ENCODE results near the gene HOXA3.

HOXA3 gene

DNA sequence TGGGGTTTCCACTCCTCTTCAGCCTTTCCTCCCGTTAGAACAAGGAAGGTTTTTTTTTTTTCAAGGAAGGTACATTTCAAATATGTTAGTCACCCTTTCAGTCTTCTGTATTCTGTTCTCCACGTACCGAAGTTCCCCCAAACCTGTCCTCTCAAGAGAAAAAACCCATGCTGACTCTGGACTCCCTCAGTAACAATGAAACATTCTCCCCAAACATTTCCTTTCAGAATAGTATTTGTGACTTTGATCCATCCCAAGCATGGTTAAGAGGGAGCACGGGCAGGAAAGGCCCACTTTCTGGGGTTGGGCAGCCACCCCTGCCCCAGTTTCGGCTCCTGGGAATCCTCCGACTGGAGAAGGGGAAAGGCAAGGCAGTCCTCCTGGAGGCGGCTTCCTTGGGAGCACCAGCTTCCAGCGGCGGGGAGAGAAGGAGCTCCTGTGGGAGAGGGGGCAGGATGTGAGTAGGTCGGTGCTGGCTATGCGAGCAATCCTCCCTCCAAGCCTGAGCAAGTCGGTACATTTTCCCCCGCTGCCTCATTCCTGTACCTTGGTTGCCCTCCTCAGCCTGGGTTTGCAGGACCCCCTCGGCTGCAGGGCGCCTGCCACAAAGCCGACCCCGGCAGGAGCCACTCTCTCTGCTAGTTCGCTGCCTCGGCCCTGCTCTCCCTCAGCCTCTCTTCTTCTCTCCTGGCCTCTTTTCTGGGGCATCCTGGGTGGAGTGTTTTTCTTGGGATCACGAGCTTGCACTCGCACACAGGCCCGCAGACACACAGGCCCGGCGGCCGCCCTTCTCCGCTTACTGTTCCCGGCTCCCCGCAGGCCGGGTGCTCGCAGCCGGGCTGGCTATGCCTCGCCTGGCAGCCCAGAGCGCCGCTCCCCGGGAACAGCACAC, 54.5 kb downstream of the HOXA3 start:
- TF ChIP-seq, protein P1, sequence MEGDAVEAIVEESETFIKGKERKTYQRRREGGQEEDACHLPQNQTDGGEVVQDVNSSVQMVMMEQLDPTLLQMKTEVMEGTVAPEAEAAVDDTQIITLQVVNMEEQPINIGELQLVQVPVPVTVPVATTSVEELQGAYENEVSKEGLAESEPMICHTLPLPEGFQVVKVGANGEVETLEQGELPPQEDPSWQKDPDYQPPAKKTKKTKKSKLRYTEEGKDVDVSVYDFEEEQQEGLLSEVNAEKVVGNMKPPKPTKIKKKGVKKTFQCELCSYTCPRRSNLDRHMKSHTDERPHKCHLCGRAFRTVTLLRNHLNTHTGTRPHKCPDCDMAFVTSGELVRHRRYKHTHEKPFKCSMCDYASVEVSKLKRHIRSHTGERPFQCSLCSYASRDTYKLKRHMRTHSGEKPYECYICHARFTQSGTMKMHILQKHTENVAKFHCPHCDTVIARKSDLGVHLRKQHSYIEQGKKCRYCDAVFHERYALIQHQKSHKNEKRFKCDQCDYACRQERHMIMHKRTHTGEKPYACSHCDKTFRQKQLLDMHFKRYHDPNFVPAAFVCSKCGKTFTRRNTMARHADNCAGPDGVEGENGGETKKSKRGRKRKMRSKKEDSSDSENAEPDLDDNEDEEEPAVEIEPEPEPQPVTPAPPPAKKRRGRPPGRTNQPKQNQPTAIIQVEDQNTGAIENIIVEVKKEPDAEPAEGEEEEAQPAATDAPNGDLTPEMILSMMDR (IDR thresholded peaks at IDR 0.05; ENCODE audit: poor library complexity, severe bottlenecking) = peak; percentile 26
- peak overlapping the region; percentile 85 for H3K27ac ChIP-seq (ENCODE audit: poor library complexity, severe bottlenecking)
- peaks cover 7% of the 10 kb centered on the region for H3K4me1 ChIP-seq (ENCODE audit: insufficient read depth, poor library complexity, severe bottlenecking)
- no peaks in the 10 kb centered on the region for H3K9me3 ChIP-seq (ENCODE audit: severe bottlenecking)
- H3K36me3 ChIP-seq (ENCODE audit: low read depth) = peaks cover 16% of the 10 kb centered on the region
- H3K27me3 ChIP-seq (ENCODE audit: insufficient read depth, poor library complexity, severe bottlenecking) = no peaks in the 10 kb centered on the region
- peak; percentile 39 for ATAC-seq (ENCODE audit: low read depth)
- peak overlapping the region; percentile 66 for H3K4me3 ChIP-seq (ENCODE audit: severe bottlenecking)
- no peak for DNase-seq (ENCODE audit: low spot score)

DNA sequence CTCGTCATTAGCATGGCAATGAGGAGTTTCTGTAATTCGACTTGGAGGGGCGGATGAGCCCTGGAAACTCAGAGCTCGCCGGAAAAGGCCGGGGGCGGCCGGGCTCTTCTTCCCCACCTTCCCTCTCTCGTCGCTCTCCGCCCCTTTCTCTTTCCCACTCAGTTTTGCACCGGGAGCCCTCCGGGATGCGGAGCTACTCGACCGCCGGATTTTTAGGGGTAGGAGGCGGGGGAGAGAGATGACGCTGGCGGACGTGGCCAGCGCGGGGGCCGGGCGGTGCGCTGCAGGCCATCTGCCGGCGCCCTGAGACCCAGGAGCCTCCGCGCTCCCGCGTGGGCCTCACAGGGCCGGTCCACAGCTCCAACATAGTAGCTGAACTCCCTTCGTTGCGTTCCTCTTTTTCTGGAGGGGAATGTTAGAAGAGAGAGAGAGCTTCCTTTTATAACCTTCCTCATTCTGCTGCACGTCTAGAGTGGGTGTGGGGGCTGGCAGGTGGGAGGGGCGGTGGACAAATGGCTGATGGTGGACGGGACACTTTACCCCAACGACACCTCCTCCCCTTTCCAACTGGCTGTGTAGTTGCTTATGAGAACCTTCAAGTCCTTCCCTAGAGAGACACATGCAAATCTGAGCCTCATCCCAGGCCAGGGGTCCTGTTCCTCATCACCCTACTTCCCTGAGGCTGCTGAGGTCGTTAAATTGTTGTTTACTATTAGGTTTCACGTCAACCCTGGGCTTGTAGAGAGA, 55.4 kb downstream of the HOXA3 start:
- Histone ChIP-seq H3K9me3 (ENCODE audit: severe bottlenecking) (no peaks in the 10 kb centered on the region), H3K36me3 (ENCODE audit: low read depth) (peaks cover 16% of the 10 kb centered on the region), H3K4me1 (ENCODE audit: insufficient read depth, poor library complexity, severe bottlenecking) (peaks cover 7% of the 10 kb centered on the region), H3K27ac (ENCODE audit: poor library complexity, severe bottlenecking) (peak overlapping the region; percentile 85), H3K4me3 (ENCODE audit: severe bottlenecking) (peak overlapping the region; percentile 66), H3K27me3 (ENCODE audit: insufficient read depth, poor library complexity, severe bottlenecking) (no peaks in the 10 kb centered on the region)
- ATAC-seq (ENCODE audit: low read depth) (peak; percentile 4; the same call in 1 of the 3 replicates), DNase-seq (ENCODE audit: low spot score) (no peak)
- TF ChIP-seq, protein P1 (IDR thresholded peaks at IDR 0.05; ENCODE audit: poor library complexity, severe bottlenecking) = no peak

DNA sequence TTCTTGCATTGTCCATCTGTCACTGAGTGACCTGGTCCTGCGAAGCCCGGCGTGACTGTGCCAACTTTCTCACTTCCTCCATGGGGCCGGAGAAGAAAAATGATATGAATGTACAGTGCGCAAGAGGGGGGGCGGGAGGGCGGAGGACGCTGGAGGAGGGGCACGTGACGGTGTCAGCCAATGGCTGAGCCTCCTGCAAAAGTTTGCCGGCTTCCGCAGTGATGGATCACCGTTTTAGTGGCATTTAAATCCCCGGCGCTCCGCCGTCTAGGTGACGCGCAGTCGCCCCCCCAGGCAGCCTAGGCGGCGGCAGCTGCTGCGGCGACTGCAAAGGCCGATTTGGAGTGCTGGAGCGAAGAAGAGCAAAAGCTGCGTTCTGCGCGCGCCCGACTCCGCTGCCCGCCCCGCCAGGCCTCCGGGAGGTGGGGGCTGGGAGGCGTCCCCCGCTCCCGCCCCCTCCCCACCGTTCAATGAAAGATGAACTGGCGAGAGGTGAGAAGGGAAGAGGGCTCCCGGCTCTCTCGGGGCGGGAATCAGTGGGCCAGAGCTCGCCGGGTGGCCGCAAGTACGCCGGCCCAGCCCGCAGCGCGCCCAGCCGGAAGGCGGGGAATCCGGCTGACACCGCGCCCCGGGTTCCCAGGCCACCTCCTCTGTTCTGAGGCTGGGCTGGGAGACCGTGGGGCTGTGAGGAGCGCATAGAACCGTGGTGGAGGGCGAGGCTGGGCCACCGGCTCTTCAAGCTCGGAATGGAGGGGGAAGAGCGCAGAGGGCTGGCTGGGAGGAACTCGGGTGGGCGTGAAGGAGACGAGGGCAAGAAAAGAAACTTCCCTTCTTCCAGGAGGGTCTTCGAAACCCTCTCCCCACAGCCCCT, 56.3 kb downstream of the HOXA3 start, which contains the start of gene HOXA1:
TSS of gene HOXA1 (minus strand) at position 104 of the 871 bp plus-strand sequence. CDS start at position 16, 88 bp downstream.
- peak within 1 kb of the TSS; percentile 66 for H3K4me3 ChIP-seq (ENCODE audit: severe bottlenecking)
- TF ChIP-seq, protein P1 (IDR thresholded peaks at IDR 0.05; ENCODE audit: poor library complexity, severe bottlenecking) = peak; percentile 24
- H3K36me3 ChIP-seq (ENCODE audit: low read depth) = peaks cover 16% of the 10 kb centered on the region
- no peaks in the 10 kb centered on the region for H3K27me3 ChIP-seq (ENCODE audit: insufficient read depth, poor library complexity, severe bottlenecking)
- DNase-seq (ENCODE audit: low spot score) (peak; percentile 89), ATAC-seq (ENCODE audit: low read depth) (peak; percentile 62)
- H3K27ac ChIP-seq (ENCODE audit: poor library complexity, severe bottlenecking) = peak within 1 kb of the TSS; percentile 85
- H3K4me1 ChIP-seq (ENCODE audit: insufficient read depth, poor library complexity, severe bottlenecking) = peaks cover 7% of the 10 kb centered on the region
- no peaks in the 10 kb centered on the region for H3K9me3 ChIP-seq (ENCODE audit: severe bottlenecking)

DNA sequence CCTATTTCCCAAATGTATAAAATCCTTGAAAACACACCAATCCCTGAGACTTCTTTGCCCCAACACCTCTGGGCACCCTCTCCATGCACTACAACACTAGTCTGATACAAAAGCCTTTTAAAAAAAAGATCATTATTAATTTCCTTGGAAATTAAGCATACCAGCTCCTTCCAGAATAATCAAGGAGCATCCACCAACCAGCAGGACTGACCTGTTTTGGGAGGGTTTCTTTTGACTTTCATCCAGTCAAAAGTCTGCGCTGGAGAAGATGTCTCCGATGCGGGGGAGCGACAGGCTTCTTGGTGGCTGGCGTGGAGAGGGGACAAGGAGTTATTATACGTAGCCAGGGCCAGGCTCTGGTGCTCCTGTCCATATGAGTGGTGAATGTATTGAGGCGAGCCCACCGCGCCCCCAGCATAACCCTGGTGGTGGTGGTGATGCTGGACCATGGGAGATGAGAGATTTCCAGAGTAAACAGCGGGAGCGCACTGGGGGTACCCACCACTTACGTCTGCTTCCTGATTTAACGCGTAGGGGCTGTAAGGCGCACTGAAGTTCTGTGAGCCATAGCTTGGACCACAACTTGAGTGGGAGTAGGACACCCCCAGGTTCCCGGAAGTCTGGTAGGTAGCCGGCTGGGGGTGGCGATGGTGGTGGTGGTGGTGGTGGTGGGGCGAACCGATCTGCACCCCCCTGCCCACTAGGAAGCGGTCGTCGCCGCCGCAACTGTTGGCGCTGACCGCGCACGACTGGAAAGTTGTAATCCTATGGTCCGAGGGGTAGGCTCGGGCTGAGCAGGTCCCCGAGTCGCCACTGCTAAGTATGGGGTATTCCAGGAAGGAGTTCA, 57.1 kb downstream of the HOXA3 start:
- no peak for ATAC-seq (ENCODE audit: low read depth)
- H3K36me3 ChIP-seq (ENCODE audit: low read depth) = peaks cover 13% of the 10 kb centered on the region
- peak overlapping the region; percentile 66 for H3K4me3 ChIP-seq (ENCODE audit: severe bottlenecking)
- peak overlapping the region; percentile 85 for H3K27ac ChIP-seq (ENCODE audit: poor library complexity, severe bottlenecking)
- H3K4me1 ChIP-seq (ENCODE audit: insufficient read depth, poor library complexity, severe bottlenecking) = peaks cover 7% of the 10 kb centered on the region
- no peak for DNase-seq (ENCODE audit: low spot score)
- TF ChIP-seq, protein P1 (IDR thresholded peaks at IDR 0.05; ENCODE audit: poor library complexity, severe bottlenecking) = no peak
- H3K27me3 ChIP-seq (ENCODE audit: insufficient read depth, poor library complexity, severe bottlenecking) = no peaks in the 10 kb centered on the region
- H3K9me3 ChIP-seq (ENCODE audit: severe bottlenecking) = no peaks in the 10 kb centered on the region

All from RWPE2 (cell line).